22Rv1 (cell line): ENCODE results near the gene TP53I11.

Experiments
- H3K27ac ChIP-seq: fragments of 450-650 bp; 2 replicates; pipeline ENCODE4 v1.5.1; 2017
- ZFX ChIP-seq: fragments of 450-650 bp; IDR thresholded peaks from 2 replicates; pipeline ENCODE4 v1.6.1; 2017; ENCODE audit warnings: antibody characterized with exemption, borderline replicate concordance
- TF ChIP-seq, protein P1 (sequence below): fragments of 450-650 bp; IDR thresholded peaks from 2 replicates; pipeline ENCODE4 v1.5.1; 2017; ENCODE audit warnings: mild to moderate bottlenecking

Gene TP53I11

DNA sequence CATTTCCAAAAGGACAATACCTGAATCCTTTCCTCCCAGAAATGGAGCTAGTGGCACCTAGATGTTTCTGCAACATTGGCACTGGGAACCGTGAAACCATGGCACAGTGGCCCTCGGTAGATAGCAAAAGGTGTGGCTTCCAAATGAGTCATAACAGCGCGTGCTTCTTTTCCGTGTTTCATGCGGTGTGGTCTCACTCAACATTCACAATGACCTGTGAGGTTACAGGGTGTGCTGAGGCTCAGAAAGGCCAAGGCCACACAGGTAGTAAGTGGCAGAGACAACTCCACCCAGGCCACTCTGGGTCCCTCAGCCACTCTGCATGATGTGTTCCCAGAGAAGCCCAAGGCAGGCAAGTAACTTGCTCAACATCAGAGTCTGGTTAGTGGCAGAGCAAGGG lies 67.4 kb downstream of the TP53I11 start:
- TF ChIP-seq, protein P1, sequence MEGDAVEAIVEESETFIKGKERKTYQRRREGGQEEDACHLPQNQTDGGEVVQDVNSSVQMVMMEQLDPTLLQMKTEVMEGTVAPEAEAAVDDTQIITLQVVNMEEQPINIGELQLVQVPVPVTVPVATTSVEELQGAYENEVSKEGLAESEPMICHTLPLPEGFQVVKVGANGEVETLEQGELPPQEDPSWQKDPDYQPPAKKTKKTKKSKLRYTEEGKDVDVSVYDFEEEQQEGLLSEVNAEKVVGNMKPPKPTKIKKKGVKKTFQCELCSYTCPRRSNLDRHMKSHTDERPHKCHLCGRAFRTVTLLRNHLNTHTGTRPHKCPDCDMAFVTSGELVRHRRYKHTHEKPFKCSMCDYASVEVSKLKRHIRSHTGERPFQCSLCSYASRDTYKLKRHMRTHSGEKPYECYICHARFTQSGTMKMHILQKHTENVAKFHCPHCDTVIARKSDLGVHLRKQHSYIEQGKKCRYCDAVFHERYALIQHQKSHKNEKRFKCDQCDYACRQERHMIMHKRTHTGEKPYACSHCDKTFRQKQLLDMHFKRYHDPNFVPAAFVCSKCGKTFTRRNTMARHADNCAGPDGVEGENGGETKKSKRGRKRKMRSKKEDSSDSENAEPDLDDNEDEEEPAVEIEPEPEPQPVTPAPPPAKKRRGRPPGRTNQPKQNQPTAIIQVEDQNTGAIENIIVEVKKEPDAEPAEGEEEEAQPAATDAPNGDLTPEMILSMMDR = no peak
- TF ChIP-seq ZFX = no peak
- H3K27ac ChIP-seq = no peak overlapping the region
